Hepatocyte (in vitro differentiated cells): ENCODE data around the gene CDK11B. TPM values are rescaled to one million over a fixed set of nuclear protein-coding genes. Genes with fewer than 3 reads are reported as not detected.

Experiments
- DNase-seq: peaks from one replicate; pipeline ENCODE4 v3.0.0-alpha.2; 2016; ENCODE audit warnings: low spot score
- H2AFZ ChIP-seq: fragments of 200-600 bp; sonication (generic); 2 replicates; pipeline ENCODE4 v1.6.0; 2016; ENCODE audit warnings: antibody characterized with exemption, mild to moderate bottlenecking
- H3K27ac ChIP-seq: fragments of 200-600 bp; sonication (generic); 2 replicates; pipeline ENCODE4 v1.5.1; 2016; ENCODE audit warnings: mild to moderate bottlenecking
- H3K27me3 ChIP-seq: fragments of 200-600 bp; sonication (generic); 2 replicates; pipeline ENCODE4 v1.6.1; 2016
- H3K36me3 ChIP-seq: fragments of 200-600 bp; sonication (generic); replicated peaks from 2 replicates; pipeline ENCODE4 v1.5.1; 2016; ENCODE audit warnings: low read depth; ENCODE audit not compliant: insufficient read depth
- H3K4me1 ChIP-seq: fragments of 200-600 bp; sonication (generic); 2 replicates; pipeline ENCODE4 v1.5.1; 2016; ENCODE audit warnings: mild to moderate bottlenecking, moderate library complexity; ENCODE audit not compliant: insufficient read depth
- H3K4me2 ChIP-seq: fragments of 200-600 bp; sonication (generic); 2 replicates; pipeline ENCODE4 v1.6.0; 2016
- H3K4me3 ChIP-seq: fragments of 200-600 bp; sonication (generic); 2 replicates; pipeline ENCODE4 v1.5.1; 2016; ENCODE audit warnings: mild to moderate bottlenecking
- H3K79me2 ChIP-seq: fragments of 200-600 bp; sonication (generic); 2 replicates; pipeline ENCODE4 v1.6.0; 2017; ENCODE audit warnings: mild to moderate bottlenecking
- H3K9me2 ChIP-seq: fragments of 200-600 bp; sonication (generic); replicated peaks from 2 replicates; pipeline ENCODE4 v1.6.0; 2017; ENCODE audit warnings: mild to moderate bottlenecking; ENCODE audit not compliant: insufficient read depth
- H3K9me3 ChIP-seq: fragments of 200-600 bp; sonication (generic); 2 replicates; pipeline ENCODE4 v1.5.1; 2016; ENCODE audit warnings: low read depth, mild to moderate bottlenecking
- H4K20me1 ChIP-seq: fragments of 200-600 bp; sonication (generic); 2 replicates; pipeline ENCODE4 v1.6.0; 2016; ENCODE audit warnings: mild to moderate bottlenecking; ENCODE audit not compliant: insufficient read depth, poor library complexity, severe bottlenecking
- CTCF ChIP-seq: fragments of 200-600 bp; sonication (generic); IDR thresholded peaks from 2 replicates; pipeline ENCODE4 v1.5.1; 2016; ENCODE audit warnings: antibody characterized with exemption, mild to moderate bottlenecking; ENCODE audit not compliant: poor library complexity
- EZH2 ChIP-seq: fragments of 200-600 bp; sonication (generic); IDR thresholded peaks from 2 replicates; pipeline ENCODE4 v1.6.1; 2016; ENCODE audit warnings: antibody characterized with exemption, mild to moderate bottlenecking, borderline replicate concordance
- EZH2phosphoT487 ChIP-seq: fragments of 200-600 bp; sonication (generic); IDR thresholded peaks from one replicate; pipeline ENCODE4 v1.6.1; 2018; ENCODE audit warnings: antibody characterized with exemption, mild to moderate bottlenecking, low read depth, moderate library complexity; ENCODE audit not compliant: unreplicated experiment, severe bottlenecking
- WGBS: methylation state at CpG from one replicate; pipeline ENCODE4 v1.1.6; 2016; ENCODE audit warnings: low lambda C conversion rate; ENCODE audit errors: missing lambda C conversion rate; 5-methylcytosine and 5-hydroxymethylcytosine counted together
- polyA plus RNA-seq: library from polyadenylated mRNA; unstranded; fragments of >200 nt; fragmentation: Nextera tagmentation; extraction: Ambion mirVana; gene quantifications from 2 replicates; pipeline ENCODE4 v1.2.1, GENCODE V29; 2016
- total RNA-seq: library from RNA; depleted of rRNA; stranded (reverse); fragments of >200 nt; gene quantifications from 2 replicates; pipeline ENCODE4 v1.2.3, GENCODE V29; 2014

The CDK11B gene
- total and polyA plus RNA-seq, 2 experiments from 2014 or later = 7.5 to 15.3 TPM

- Histone ChIP-seq H3K4me2 (no peak overlapping the region), H3K36me3 (no peaks in the 10 kb centered on the region), H3K27ac (no peak overlapping the region), H3K9me2 (no peaks in the 10 kb centered on the region), H3K4me3 (no peak overlapping the region), H3K4me1 (peaks cover 19% of the 10 kb centered on the region), H4K20me1 (peaks cover 14% of the 10 kb centered on the region), H3K27me3 (no peaks in the 10 kb centered on the region), H3K79me2 (peaks cover 53% of the 10 kb centered on the region), H3K9me3 (no peaks in the 10 kb centered on the region), H2AFZ (no peak overlapping the region)
- 98% methylated on average over 11 of the region's 11 CpGs for WGBS
- no peak for DNase-seq
- TF ChIP-seq CTCF (no peak), EZH2phosphoT487 (no peak), EZH2 (no peak)
These were observed 41.3 kb downstream of the CDK11B start for GRCh38 chr1:1617516-1617915.

- Histone ChIP-seq H3K4me3 (peak overlapping the region; percentile 97), H3K36me3 (no peaks in the 10 kb centered on the region), H4K20me1 (peaks cover 14% of the 10 kb centered on the region), H2AFZ (no peak overlapping the region), H3K4me1 (peaks cover 19% of the 10 kb centered on the region), H3K9me2 (no peaks in the 10 kb centered on the region), H3K27ac (no peak overlapping the region), H3K4me2 (peak overlapping the region; percentile 94), H3K9me3 (no peaks in the 10 kb centered on the region), H3K79me2 (peaks cover 60% of the 10 kb centered on the region), H3K27me3 (no peaks in the 10 kb centered on the region)
- TF ChIP-seq EZH2 (no peak), CTCF (no peak)
- DNase-seq = no peak
- WGBS = 88% methylated on average over 19 of the region's 19 CpGs
These were observed 42.0 kb downstream of the CDK11B start for GRCh38 chr1:1616838-1617237.

- H3K9me2 ChIP-seq = no peaks in the 10 kb centered on the region
- H3K9me3 ChIP-seq = no peaks in the 10 kb centered on the region
- peak overlapping the region; percentile 100 for H3K27ac ChIP-seq
- TF ChIP-seq EZH2phosphoT487 = no peak
- TF ChIP-seq CTCF = no peak
- no peak for TF ChIP-seq EZH2
- H4K20me1 ChIP-seq = peaks cover 14% of the 10 kb centered on the region
- peak overlapping the region; percentile 97 for H3K4me3 ChIP-seq
- DNase-seq = peak; percentile 77
- peaks cover 19% of the 10 kb centered on the region for H3K4me1 ChIP-seq
- H2AFZ ChIP-seq = no peak overlapping the region
- no peaks in the 10 kb centered on the region for H3K27me3 ChIP-seq
- peaks cover 61% of the 10 kb centered on the region for H3K79me2 ChIP-seq
- H3K36me3 ChIP-seq = no peaks in the 10 kb centered on the region
- WGBS = 11% methylated on average over 34 of the region's 80 CpGs
- peak overlapping the region; percentile 94 for H3K4me2 ChIP-seq
These were observed 42.6 kb downstream of the CDK11B start for GRCh38 chr1:1616045-1616790.
